Measurements from ENCODE around the gene ENO2. TPM values are rescaled to one million over a fixed set of nuclear protein-coding genes. Genes with fewer than 3 reads are reported as not detected.
A peak's percentile ranks its signal among the peaks of the same experiment; 100 is the strongest.

Gene ENO2
- total RNA-seq, 5 donors from 2014 or later (not counting 1 experiment from before 2014, with no cell fraction given) = 87.2 to 176 (median 148) TPM

DNA sequence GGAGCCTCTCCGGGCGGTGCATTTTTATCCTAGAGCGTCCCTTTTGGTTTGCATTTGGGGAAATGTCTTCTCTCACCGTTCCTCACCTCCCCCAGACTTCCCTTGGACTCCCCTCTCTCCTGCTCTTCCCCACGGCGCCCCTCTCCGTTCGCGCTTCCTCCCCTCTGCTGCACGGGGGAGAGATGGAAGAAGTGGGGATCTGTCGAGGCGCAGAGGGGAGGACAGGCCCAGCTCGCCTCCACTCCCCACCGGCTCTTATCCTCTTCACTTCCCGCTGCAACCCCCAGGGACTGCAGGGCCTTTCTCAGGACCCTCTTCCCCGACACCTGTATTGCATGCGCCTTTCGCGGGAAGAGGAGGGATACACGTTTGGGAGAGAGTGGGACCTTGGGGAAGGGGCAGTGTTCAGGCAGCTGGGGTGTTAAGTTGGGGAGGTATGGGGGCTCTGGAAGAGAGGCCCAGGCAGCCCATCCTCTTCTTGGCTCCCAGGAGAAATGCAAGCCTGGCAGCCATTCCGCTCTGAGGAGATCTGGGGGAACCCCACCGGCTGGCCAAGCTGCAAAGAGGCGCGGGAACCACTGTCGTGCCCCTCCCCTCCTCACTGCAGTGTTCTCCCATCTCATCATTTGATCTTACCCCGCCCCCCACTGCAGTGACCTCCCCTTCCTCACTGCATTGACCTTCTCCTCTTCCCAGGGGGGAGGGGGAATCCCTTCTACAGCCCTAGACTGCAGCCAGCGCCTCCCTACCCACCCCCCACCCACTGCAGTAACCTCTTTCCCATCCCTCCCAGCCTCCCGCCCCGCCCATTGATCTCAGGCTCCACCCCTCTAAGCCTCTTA is 788 bp downstream of the ENO2 start:
- ATAC-seq (replicated peaks in 1 of 4) = no peak
- Mint-ChIP-seq H3K4me3 (peak overlapping the region; percentile 89 to 98 (median 92)), H3K27ac (peak overlapping the region; percentile 91 to 95), H3K9me3 (no peaks in the 10 kb centered on the region), H3K36me3 (peaks cover 21% of the 10 kb centered on the region), H3K27me3 (no peaks in the 10 kb centered on the region), H3K4me1 (peaks cover 32 to 44% (median 40%) of the 10 kb centered on the region in 3 donors)
- no peaks in the 10 kb centered on the region for H3K9me3 ChIP-seq
- peak overlapping the region; percentile 61 for H3K27ac ChIP-seq (ENCODE audit: low read length)
- H3K4me1 ChIP-seq (ENCODE audit: control insufficient read depth in 1 of 2, extremely low read depth in 1 of 2, insufficient read depth in 2 of 2, low read length in 2 of 2) = peaks cover 4 to 28% of the 10 kb centered on the region in 2 experiments
- H3K36me3 ChIP-seq (ENCODE audit: control insufficient read depth in 2 of 2, extremely low read depth in 1 of 2, insufficient read depth in 1 of 2, low read length in 1 of 2) = peaks cover 0 to 18% of the 10 kb centered on the region in 2 donors
- H3K4me3 ChIP-seq (ENCODE audit: control insufficient read depth in 1 of 2, extremely low read depth in 1 of 2, low read length in 1 of 2) = peak overlapping the region; percentile 54 to 65
- H3K27me3 ChIP-seq (replicated peaks in 1 of 2; ENCODE audit: control insufficient read depth in 2 of 2, extremely low read depth in 1 of 2, insufficient read depth in 2 of 2, low read length in 1 of 2) = no peaks in the 10 kb centered on the region
- DNase-seq = no peak
- 29% methylated on average over 1 of the region's 29 CpGs for WGBS (ENCODE audit: insufficient coverage)
- CTCF ChIA-PET = no interaction called here
- POLR2A ChIA-PET = interaction anchor here in 1 of 2 donors (0.6 to 1.2 kb wide), 2 partner anchors 64 to 215 kb away, joined by 3 to 4 read pairs; partner anchors contain the start of gene CDCA3

- peaks cover 32 to 44% (median 40%) of the 10 kb centered on the region in 3 donors for H3K4me1 Mint-ChIP-seq
- H3K27ac Mint-ChIP-seq = peak overlapping the region; percentile 91 to 95
- Histone ChIP-seq H3K27ac (ENCODE audit: low read length) (no peak overlapping the region), H3K36me3 (ENCODE audit: control insufficient read depth in 2 of 2, extremely low read depth in 1 of 2, insufficient read depth in 1 of 2, low read length in 1 of 2) (peaks cover 0 to 18% of the 10 kb centered on the region in 2 donors), H3K9me3 (no peaks in the 10 kb centered on the region), H3K4me3 (ENCODE audit: control insufficient read depth in 1 of 2, extremely low read depth in 1 of 2, low read length in 1 of 2) (no peak overlapping the region), H3K27me3 (replicated peaks in 1 of 2; ENCODE audit: control insufficient read depth in 2 of 2, extremely low read depth in 1 of 2, insufficient read depth in 2 of 2, low read length in 1 of 2) (no peaks in the 10 kb centered on the region), H3K4me1 (ENCODE audit: control insufficient read depth in 1 of 2, extremely low read depth in 1 of 2, insufficient read depth in 2 of 2, low read length in 2 of 2) (peaks cover 4 to 28% of the 10 kb centered on the region in 2 experiments)
- ChIA-PET POLR2A (no interaction called here), CTCF (interaction anchor here in 1 of 2 donors (0.6 kb wide), 1 partner anchor 10 kb away, joined by 4 read pairs; no protein-coding TSS in a partner anchor)
- H3K9me3 Mint-ChIP-seq = no peaks in the 10 kb centered on the region
- WGBS (ENCODE audit: insufficient coverage) = 96% methylated on average over 4 of the region's 14 CpGs
- H3K36me3 Mint-ChIP-seq = peaks cover 21% of the 10 kb centered on the region
- DNase-seq (no peak), ATAC-seq (replicated peaks in 1 of 4) (no peak)
- no peaks in the 10 kb centered on the region for H3K27me3 Mint-ChIP-seq
- peak overlapping the region; percentile 67 to 98 (median 89) for H3K4me3 Mint-ChIP-seq
These were observed 1.5 kb downstream of the ENO2 start for GRCh38 chr12:6915789-6916285.

DNA sequence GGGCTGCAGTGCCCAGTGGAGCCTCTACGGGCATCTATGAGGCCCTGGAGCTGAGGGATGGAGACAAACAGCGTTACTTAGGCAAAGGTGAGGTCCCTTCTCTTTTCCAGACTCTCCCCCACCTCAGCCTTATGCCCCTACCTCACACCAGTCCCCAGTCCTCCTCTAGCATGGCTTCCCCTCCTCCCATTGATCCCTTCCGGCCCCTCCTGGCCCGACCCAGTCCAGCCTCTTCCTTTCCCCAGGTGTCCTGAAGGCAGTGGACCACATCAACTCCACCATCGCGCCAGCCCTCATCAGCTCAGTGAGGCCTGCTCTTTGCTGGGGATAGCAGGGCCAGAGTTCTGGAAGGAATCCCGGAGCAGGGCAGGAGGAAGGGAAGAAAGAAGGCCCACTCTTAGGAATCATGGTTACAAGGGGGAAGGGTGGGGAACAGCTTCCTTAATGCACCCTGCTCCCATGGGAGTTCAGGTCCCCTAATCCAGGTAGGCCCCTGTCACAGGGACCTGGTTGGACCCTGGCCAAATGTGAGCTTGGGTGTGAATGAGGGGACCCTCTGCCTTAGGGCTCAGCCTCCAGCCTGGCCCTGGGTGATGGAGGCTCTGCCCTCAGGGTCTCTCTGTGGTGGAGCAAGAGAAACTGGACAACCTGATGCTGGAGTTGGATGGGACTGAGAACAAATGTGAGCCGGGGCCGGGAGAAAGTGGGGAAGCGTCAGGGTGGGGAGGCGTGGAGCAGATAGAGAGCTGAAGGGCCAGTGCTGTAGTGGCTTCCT is 2.2 kb downstream of the ENO2 start:
- peak overlapping the region; percentile 36 to 91 for H3K27ac Mint-ChIP-seq
- CTCF ChIA-PET = interaction anchor here in 1 of 2 donors (0.6 kb wide), 1 partner anchor 11 kb away, joined by 4 read pairs; no protein-coding TSS in a partner anchor
- H3K9me3 ChIP-seq = no peaks in the 10 kb centered on the region
- WGBS (ENCODE audit: insufficient coverage) = 94% methylated on average over 6 of the region's 11 CpGs
- no peaks in the 10 kb centered on the region for H3K27me3 ChIP-seq (replicated peaks in 1 of 2; ENCODE audit: control insufficient read depth in 2 of 2, extremely low read depth in 1 of 2, insufficient read depth in 2 of 2, low read length in 1 of 2)
- POLR2A ChIA-PET = no interaction called here
- H3K27ac ChIP-seq (ENCODE audit: low read length) = no peak overlapping the region
- peaks cover 0 to 23% of the 10 kb centered on the region in 2 donors for H3K36me3 ChIP-seq (ENCODE audit: control insufficient read depth in 2 of 2, extremely low read depth in 1 of 2, insufficient read depth in 1 of 2, low read length in 1 of 2)
- no peak for ATAC-seq (replicated peaks in 1 of 4)
- peaks cover 32 to 44% (median 40%) of the 10 kb centered on the region in 3 donors for H3K4me1 Mint-ChIP-seq
- H3K9me3 Mint-ChIP-seq = no peaks in the 10 kb centered on the region
- H3K4me1 ChIP-seq (ENCODE audit: control insufficient read depth in 1 of 2, extremely low read depth in 1 of 2, insufficient read depth in 2 of 2, low read length in 2 of 2) = peaks cover 4 to 28% of the 10 kb centered on the region in 2 experiments
- no peak overlapping the region for H3K4me3 ChIP-seq (ENCODE audit: control insufficient read depth in 1 of 2, extremely low read depth in 1 of 2, low read length in 1 of 2)
- peak overlapping the region in 2 of 3 donors; percentile 89 to 98 for H3K4me3 Mint-ChIP-seq
- DNase-seq = no peak
- H3K27me3 Mint-ChIP-seq = no peaks in the 10 kb centered on the region
- H3K36me3 Mint-ChIP-seq = peaks cover 26% of the 10 kb centered on the region

- no peak overlapping the region for H3K27ac ChIP-seq (ENCODE audit: low read length)
- no peak overlapping the region for H3K4me3 ChIP-seq (ENCODE audit: control insufficient read depth in 1 of 2, extremely low read depth in 1 of 2, low read length in 1 of 2)
- Mint-ChIP-seq H3K27ac (peak overlapping the region in 1 of 2 donors; percentile 55), H3K4me3 (no peak overlapping the region), H3K36me3 (peaks cover 30% of the 10 kb centered on the region), H3K27me3 (no peaks in the 10 kb centered on the region), H3K4me1 (peaks cover 32 to 47% (median 37%) of the 10 kb centered on the region in 3 donors), H3K9me3 (no peaks in the 10 kb centered on the region)
- ChIA-PET POLR2A (no interaction called here), CTCF (no interaction called here)
- H3K9me3 ChIP-seq = no peaks in the 10 kb centered on the region
- no peak for ATAC-seq (replicated peaks in 1 of 4)
- peaks cover 0 to 31% of the 10 kb centered on the region in 2 donors for H3K36me3 ChIP-seq (ENCODE audit: control insufficient read depth in 2 of 2, extremely low read depth in 1 of 2, insufficient read depth in 1 of 2, low read length in 1 of 2)
- DNase-seq = no peak
- 95% methylated on average over 8 of the region's 14 CpGs for WGBS (ENCODE audit: insufficient coverage)
- H3K27me3 ChIP-seq (replicated peaks in 1 of 2; ENCODE audit: control insufficient read depth in 2 of 2, extremely low read depth in 1 of 2, insufficient read depth in 2 of 2, low read length in 1 of 2) = no peaks in the 10 kb centered on the region
- H3K4me1 ChIP-seq (ENCODE audit: control insufficient read depth in 1 of 2, extremely low read depth in 1 of 2, insufficient read depth in 2 of 2, low read length in 2 of 2) = peaks cover 4 to 28% of the 10 kb centered on the region in 2 experiments
These were observed 3.3 kb downstream of the ENO2 start for GRCh38 chr12:6917491-6918231.

- Mint-ChIP-seq H3K4me3 (no peak overlapping the region), H3K4me1 (peaks cover 24 to 42% (median 29%) of the 10 kb centered on the region in 3 donors), H3K36me3 (peaks cover 30% of the 10 kb centered on the region), H3K27ac (no peak overlapping the region), H3K27me3 (no peaks in the 10 kb centered on the region), H3K9me3 (no peaks in the 10 kb centered on the region)
- no peaks in the 10 kb centered on the region for H3K9me3 ChIP-seq
- ChIA-PET POLR2A (no interaction called here), CTCF (interaction anchor here in 1 of 2 donors (0.9 kb wide), 1 partner anchor 15 kb away, joined by 3 read pairs; the partner anchor contains the start of gene LRRC23)
- DNase-seq = no peak
- WGBS (ENCODE audit: insufficient coverage) = 77% methylated on average over 7 of the region's 7 CpGs
- peaks cover 4 to 18% of the 10 kb centered on the region in 2 experiments for H3K4me1 ChIP-seq (ENCODE audit: control insufficient read depth in 1 of 2, extremely low read depth in 1 of 2, insufficient read depth in 2 of 2, low read length in 2 of 2)
- H3K27me3 ChIP-seq (replicated peaks in 1 of 2; ENCODE audit: control insufficient read depth in 2 of 2, extremely low read depth in 1 of 2, insufficient read depth in 2 of 2, low read length in 1 of 2) = no peaks in the 10 kb centered on the region
- no peak overlapping the region for H3K27ac ChIP-seq (ENCODE audit: low read length)
- ATAC-seq (replicated peaks in 1 of 4) = no peak
- H3K36me3 ChIP-seq (ENCODE audit: control insufficient read depth in 2 of 2, extremely low read depth in 1 of 2, insufficient read depth in 1 of 2, low read length in 1 of 2) = peaks cover 0 to 31% of the 10 kb centered on the region in 2 donors
- no peak overlapping the region for H3K4me3 ChIP-seq (ENCODE audit: control insufficient read depth in 1 of 2, extremely low read depth in 1 of 2, low read length in 1 of 2)
These were observed 5.2 kb downstream of the ENO2 start for GRCh38 chr12:6919588-6919987.

Measured in T-cell (primary cell).